Activated naive CD8-positive, alpha-beta T cell treated with anti-CD3 and anti-CD28 coated beads, Interleukin-2, amount 10 ng/mL, durations not matched to agents 7 days and 5 days (primary cell): ENCODE results near the gene GRK7. TPM values are rescaled to one million over a fixed set of nuclear protein-coding genes. Genes with fewer than 3 reads are reported as not detected.
A peak's percentile ranks its signal among the peaks of the same experiment; 100 is the strongest.
"Not testable (repeated sequence)": the region's sequence is repeated elsewhere in the genome, so short reads cannot be mapped to it uniquely, and the experiment has no call there.

Source experiments
- ATAC-seq: fragments of 150-1000 bp; cut with Tn5 transposase; one replicate; pipeline ENCODE4 v1.10.0; 2021; ENCODE audit warnings: low read depth, moderate library complexity
- POLR2A ChIA-PET: fragments of 350-600 bp; sonication (Branson Sonifier 250); formaldehyde crosslinking; loops from one replicate; lab custom pipeline; 2021; ENCODE audit warnings: antibody characterized with exemption; lab: Charles Lee
- DNase-seq: peaks from one replicate; pipeline ENCODE4 v3.0.0; 2021
- H3K27ac Mint-ChIP-seq: one replicate; pipeline ENCODE4 v1.8.0; 2022; ENCODE audit warnings: mild to moderate bottlenecking, mixed read lengths
- H3K27me3 Mint-ChIP-seq: one replicate; pipeline ENCODE4 v1.8.0; 2022; ENCODE audit warnings: mild to moderate bottlenecking, moderate library complexity, mixed read lengths
- H3K36me3 Mint-ChIP-seq: one replicate; pipeline ENCODE4 v1.8.0; 2021; ENCODE audit warnings: mild to moderate bottlenecking, mixed read lengths
- H3K4me1 Mint-ChIP-seq: one replicate; pipeline ENCODE4 v1.8.0; 2021; ENCODE audit warnings: mixed read lengths
- H3K4me3 Mint-ChIP-seq: one replicate; pipeline ENCODE4 v1.8.0; 2022; ENCODE audit warnings: mild to moderate bottlenecking, moderate library complexity, mixed read lengths
- H3K9me3 Mint-ChIP-seq: one replicate; pipeline ENCODE4 v1.8.0; 2021; ENCODE audit warnings: mixed read lengths
- total RNA-seq, 2 experiments: library from RNA; stranded (reverse); gene quantifications; one replicate each; pipeline ENCODE4 v1.2.3, GENCODE V29; 2021

The GRK7 gene
- total RNA-seq, 2 experiments from 2014 or later: not detected

- Mint-ChIP-seq H3K4me1 (no peaks in the 10 kb centered on the region), H3K27me3 (peaks cover 2% of the 10 kb centered on the region), H3K36me3 (no peaks in the 10 kb centered on the region), H3K9me3 (no peaks in the 10 kb centered on the region), H3K27ac (no peak overlapping the region), H3K4me3 (no peak overlapping the region)
- POLR2A ChIA-PET: no interaction called here
- DNase-seq (no peak), ATAC-seq (no peak)
Observed at GRCh38 chr3:141769221-141769894, 6.2 kb downstream of the GRK7 start.

DNA sequence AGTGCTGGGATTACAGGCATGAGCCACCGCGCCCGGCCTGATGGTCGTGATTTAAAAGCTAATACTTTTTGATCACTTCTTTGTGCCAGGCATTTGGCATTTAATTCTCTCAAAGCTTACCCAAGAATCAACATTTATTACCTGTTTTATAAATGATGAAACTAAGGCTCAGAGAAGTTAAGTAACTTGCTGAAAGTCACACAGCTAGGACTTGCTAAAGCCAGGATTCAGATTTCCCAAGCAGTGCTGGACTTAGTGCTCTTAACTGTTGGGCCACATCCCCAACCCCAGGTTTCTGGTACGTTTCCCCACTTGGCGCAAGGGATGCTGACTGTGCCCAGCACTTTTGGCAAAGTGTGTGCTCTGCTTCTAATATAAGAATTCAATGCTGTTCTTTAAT is 10.5 kb downstream of the GRK7 start:
- no peak overlapping the region for H3K4me3 Mint-ChIP-seq
- H3K9me3 Mint-ChIP-seq: no peaks in the 10 kb centered on the region
- peaks cover 2% of the 10 kb centered on the region for H3K27me3 Mint-ChIP-seq
- DNase-seq (no peak), ATAC-seq (no peak)
- no peak overlapping the region for H3K27ac Mint-ChIP-seq
- POLR2A ChIA-PET: no interaction called here
- no peaks in the 10 kb centered on the region for H3K36me3 Mint-ChIP-seq
- H3K4me1 Mint-ChIP-seq: no peaks in the 10 kb centered on the region

DNA sequence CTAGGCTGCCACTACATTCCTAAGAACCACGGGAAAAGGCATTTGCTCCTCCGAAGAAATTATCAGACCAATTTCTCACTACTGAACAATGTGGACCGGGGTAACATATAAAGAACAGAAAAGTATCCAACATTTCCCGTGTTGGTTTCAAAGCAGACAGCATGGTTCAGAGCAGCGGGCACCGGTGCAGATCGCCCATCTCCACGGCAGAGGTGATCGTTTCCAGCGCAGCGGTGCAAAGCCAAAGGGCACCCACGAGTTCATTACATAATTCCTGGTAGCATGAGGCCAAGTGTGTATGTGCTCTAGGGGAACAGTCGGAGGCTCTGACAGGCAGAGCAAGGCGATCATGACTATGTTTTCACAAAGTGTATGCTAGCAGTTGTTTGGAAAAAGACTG is 13.2 kb downstream of the GRK7 start:
- Mint-ChIP-seq H3K27ac (no peak overlapping the region), H3K9me3 (no peaks in the 10 kb centered on the region), H3K4me1 (peaks cover 2% of the 10 kb centered on the region), H3K36me3 (no peaks in the 10 kb centered on the region), H3K27me3 (no peaks in the 10 kb centered on the region), H3K4me3 (no peak overlapping the region)
- POLR2A ChIA-PET: no interaction called here
- no peak for ATAC-seq
- DNase-seq: no peak

DNA sequence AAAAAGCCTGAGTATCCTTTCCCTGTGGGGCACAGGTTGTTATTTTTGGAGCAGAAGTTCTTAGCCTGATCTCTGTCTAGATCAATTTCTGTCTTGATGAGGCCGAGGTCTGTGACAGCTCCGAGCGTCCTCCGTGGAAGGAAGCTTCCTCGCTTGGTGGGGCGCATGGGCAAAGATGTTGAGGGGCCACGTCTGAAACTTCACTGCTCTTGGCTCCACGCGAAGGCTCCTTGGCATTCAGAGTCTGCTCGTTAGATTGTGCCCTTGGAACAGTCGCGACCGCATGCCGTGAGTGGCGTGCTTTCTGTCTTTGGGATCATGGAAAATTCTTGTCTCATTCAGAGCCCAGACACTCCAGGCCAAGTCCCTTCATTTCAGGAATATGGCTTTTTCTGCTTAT is 13.7 kb downstream of the GRK7 start:
- ATAC-seq (no peak), DNase-seq (no peak)
- Mint-ChIP-seq H3K27me3 (no peaks in the 10 kb centered on the region), H3K4me1 (peaks cover 3% of the 10 kb centered on the region), H3K27ac (no peak overlapping the region), H3K9me3 (no peaks in the 10 kb centered on the region), H3K36me3 (no peaks in the 10 kb centered on the region), H3K4me3 (no peak overlapping the region)
- POLR2A ChIA-PET: no interaction called here

DNA sequence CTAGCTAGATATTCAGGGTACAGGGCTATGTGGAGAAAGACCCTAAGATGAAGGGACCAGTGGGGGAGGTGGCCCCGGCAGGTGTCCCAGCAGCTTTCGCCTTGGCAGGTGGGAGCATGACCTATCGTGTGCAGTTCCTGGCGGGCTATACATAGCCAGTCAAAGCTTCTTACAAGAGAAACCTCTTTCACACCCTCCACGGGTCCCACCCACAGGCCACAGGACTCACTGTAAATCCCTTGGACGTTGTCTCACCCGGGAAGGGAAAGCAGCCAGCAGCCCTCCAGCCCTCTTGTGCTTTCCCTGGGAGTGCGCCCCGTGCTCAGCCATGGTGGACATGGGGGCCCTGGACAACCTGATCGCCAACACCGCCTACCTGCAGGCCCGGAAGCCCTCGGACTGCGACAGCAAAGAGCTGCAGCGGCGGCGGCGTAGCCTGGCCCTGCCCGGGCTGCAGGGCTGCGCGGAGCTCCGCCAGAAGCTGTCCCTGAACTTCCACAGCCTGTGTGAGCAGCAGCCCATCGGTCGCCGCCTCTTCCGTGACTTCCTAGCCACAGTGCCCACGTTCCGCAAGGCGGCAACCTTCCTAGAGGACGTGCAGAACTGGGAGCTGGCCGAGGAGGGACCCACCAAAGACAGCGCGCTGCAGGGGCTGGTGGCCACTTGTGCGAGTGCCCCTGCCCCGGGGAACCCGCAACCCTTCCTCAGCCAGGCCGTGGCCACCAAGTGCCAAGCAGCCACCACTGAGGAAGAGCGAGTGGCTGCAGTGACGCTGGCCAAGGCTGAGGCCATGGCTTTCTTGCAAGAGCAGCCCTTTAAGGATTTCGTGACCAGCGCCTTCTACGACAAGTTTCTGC is 15.0 kb downstream of the GRK7 start:
- DNase-seq (no peak), ATAC-seq (no peak)
- POLR2A ChIA-PET: no interaction called here
- Mint-ChIP-seq H3K4me3 (no peak overlapping the region), H3K36me3 (no peaks in the 10 kb centered on the region), H3K27me3 (no peaks in the 10 kb centered on the region), H3K27ac (no peak overlapping the region), H3K4me1 (peaks cover 5% of the 10 kb centered on the region), H3K9me3 (no peaks in the 10 kb centered on the region)

GRCh38 chr3:141779667-141780066 is 16.5 kb downstream of the GRK7 start:
- H3K27ac Mint-ChIP-seq: no peak overlapping the region
- H3K4me3 Mint-ChIP-seq: no peak overlapping the region
- DNase-seq (no peak), ATAC-seq (no peak)
- no peaks in the 10 kb centered on the region for H3K9me3 Mint-ChIP-seq
- no peaks in the 10 kb centered on the region for H3K27me3 Mint-ChIP-seq
- H3K36me3 Mint-ChIP-seq: no peaks in the 10 kb centered on the region
- POLR2A ChIA-PET: no interaction called here
- peaks cover 5% of the 10 kb centered on the region for H3K4me1 Mint-ChIP-seq

DNA sequence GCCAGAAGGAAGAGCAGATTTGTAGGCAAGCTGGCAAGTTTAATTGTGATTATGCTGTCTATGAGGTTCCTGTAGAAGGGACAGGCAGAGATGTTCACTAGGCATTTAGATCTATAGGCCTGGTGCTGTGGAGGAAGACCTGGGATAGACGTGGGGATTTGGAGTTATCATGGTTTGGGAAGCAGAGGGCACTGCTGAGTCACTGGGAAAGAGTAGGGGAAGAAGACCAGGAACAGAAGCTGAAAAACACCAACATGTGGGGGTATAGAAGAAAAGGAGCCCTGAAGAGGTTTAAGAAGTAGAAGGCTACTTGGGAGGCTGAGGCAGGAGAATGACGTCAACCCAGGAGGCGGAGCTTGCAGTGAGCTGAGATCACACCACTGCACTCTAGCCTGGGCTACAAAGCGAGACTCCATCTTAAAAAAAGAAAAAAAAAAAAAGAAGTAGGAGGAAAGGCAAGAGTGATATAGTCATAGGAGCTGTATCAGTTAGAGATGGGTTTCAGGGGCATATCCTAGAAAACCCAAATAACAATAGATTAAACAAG is 19.3 kb downstream of the GRK7 start:
- no peak for DNase-seq
- POLR2A ChIA-PET: no interaction called here
- no peak for ATAC-seq
- no peaks in the 10 kb centered on the region for H3K9me3 Mint-ChIP-seq
- peak overlapping the region; percentile 28 for H3K27ac Mint-ChIP-seq
- H3K36me3 Mint-ChIP-seq: no peaks in the 10 kb centered on the region
- H3K4me3 Mint-ChIP-seq: no peak overlapping the region
- H3K27me3 Mint-ChIP-seq: no peaks in the 10 kb centered on the region
- peaks cover 5% of the 10 kb centered on the region for H3K4me1 Mint-ChIP-seq

DNA sequence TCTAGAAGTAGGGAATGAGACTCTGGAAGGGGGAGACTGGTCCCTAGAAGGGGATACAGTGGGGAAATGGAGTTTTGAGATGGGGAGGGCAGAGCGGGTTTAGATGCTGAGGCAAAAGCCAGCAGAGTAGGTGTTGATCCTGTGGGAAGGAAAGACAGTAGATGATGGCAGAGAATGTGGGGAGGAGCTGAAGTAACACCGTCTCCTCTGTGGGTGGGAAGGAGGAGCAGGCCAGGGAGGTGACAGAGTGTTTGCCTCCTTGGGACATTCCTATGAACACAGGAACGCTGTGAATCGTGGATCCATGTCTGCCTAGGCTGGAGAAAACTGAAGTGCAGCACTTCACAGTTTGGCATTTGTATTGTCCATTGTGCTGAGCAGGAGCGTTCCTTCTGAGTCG is 20.4 kb downstream of the GRK7 start:
- Mint-ChIP-seq H3K27ac (no peak overlapping the region), H3K4me1 (peaks cover 9% of the 10 kb centered on the region), H3K9me3 (no peaks in the 10 kb centered on the region), H3K4me3 (no peak overlapping the region), H3K36me3 (no peaks in the 10 kb centered on the region), H3K27me3 (no peaks in the 10 kb centered on the region)
- POLR2A ChIA-PET: no interaction called here
- ATAC-seq (no peak), DNase-seq (no peak)

DNA sequence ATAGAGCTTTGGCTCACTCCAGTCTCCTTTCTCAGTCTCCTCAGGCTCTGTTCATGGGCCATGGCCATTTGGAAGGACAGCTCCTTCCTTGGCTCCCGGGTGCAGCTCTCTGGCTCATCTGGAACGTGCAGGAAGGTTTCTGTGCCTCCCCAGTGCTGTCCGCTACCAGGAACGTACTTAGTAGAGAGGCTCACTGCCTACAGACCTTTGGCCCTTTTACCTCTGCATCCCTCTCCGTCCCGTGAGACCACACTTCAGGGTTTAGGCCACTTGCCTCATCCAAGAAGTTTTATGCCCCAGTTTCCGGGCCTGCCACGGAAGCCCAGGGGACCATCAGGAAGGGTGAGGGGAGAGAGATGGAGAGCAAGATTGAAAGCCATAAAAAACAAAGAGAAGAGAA is 20.9 kb downstream of the GRK7 start:
- H3K27me3 Mint-ChIP-seq: no peaks in the 10 kb centered on the region
- H3K9me3 Mint-ChIP-seq: no peaks in the 10 kb centered on the region
- H3K4me3 Mint-ChIP-seq: no peak overlapping the region
- no peak overlapping the region for H3K27ac Mint-ChIP-seq
- ATAC-seq: no peak
- no peaks in the 10 kb centered on the region for H3K36me3 Mint-ChIP-seq
- POLR2A ChIA-PET: no interaction called here
- no peak for DNase-seq
- H3K4me1 Mint-ChIP-seq: peaks cover 9% of the 10 kb centered on the region

- no peaks in the 10 kb centered on the region for H3K27me3 Mint-ChIP-seq
Observed at GRCh38 chr3:141784531-141784930, 21.3 kb downstream of the GRK7 start.

DNA sequence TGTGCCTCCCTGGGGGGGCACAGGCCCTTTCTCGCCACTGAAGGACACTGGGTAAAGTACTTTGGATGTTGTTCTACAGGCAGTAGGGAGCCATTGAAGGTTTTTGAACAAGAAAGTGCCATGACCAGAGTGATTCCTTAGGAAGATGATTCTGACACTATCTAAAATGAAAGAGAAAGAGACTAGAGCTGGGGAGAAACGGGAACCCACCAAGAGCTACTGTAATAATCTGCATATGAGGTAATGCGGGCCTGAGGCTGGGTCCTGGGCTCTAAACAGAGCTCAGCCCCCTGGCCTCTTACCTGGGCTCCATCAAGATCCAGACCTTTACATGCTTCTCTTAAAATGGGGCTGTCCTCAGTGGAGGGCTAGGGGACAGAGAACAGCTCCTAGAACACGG is 24.9 kb downstream of the GRK7 start:
- Mint-ChIP-seq H3K9me3 (no peaks in the 10 kb centered on the region), H3K4me3 (no peak overlapping the region), H3K36me3 (no peaks in the 10 kb centered on the region), H3K27me3 (no peaks in the 10 kb centered on the region), H3K4me1 (peaks cover 5% of the 10 kb centered on the region), H3K27ac (no peak overlapping the region)
- POLR2A ChIA-PET: interaction anchor here (0.6 to 1.1 kb wide), 2 partner anchors 9 to 108 kb away, joined by 3 to 6 read pairs; no protein-coding TSS in a partner anchor
- DNase-seq (no peak), ATAC-seq (no peak)

More at GRCh38 chr3:141784531-141784930, 21.3 kb downstream of the GRK7 start:
- H3K4me3 Mint-ChIP-seq: no peak overlapping the region
- H3K27ac Mint-ChIP-seq: no peak overlapping the region
- H3K4me1 Mint-ChIP-seq: peaks cover 10% of the 10 kb centered on the region
- no peak for DNase-seq
- no peaks in the 10 kb centered on the region for H3K36me3 Mint-ChIP-seq
- no peaks in the 10 kb centered on the region for H3K9me3 Mint-ChIP-seq
- POLR2A ChIA-PET: no interaction called here
- ATAC-seq: no peak

DNA sequence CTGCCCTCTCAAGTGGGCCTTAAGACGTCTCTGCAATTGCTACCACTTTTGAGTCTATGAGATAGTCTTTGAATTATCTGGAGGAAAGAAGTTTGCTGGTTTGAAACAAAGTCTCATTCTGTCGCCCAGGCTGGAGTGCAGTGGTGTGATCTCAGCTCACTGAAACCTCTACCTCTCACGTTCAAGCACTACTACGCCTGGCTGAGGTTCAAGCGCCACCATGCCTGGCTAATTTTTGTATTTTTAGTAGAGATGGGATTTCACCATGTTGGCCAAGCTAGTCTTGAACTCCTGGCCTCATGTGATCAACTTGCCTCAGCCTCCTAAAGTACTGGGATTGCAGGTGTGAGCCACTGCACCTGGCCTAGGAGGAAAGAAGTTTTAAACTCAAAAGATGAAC is 25.5 kb downstream of the GRK7 start:
- not testable (repeated sequence) for H3K27ac Mint-ChIP-seq, H3K36me3 Mint-ChIP-seq, H3K4me1 Mint-ChIP-seq, H3K27me3 Mint-ChIP-seq, H3K9me3 Mint-ChIP-seq, ATAC-seq, H3K4me3 Mint-ChIP-seq, DNase-seq
- POLR2A ChIA-PET: interaction anchor here (0.6 to 1.1 kb wide), 2 partner anchors 8 to 109 kb away, joined by 3 to 6 read pairs; no protein-coding TSS in a partner anchor

DNA sequence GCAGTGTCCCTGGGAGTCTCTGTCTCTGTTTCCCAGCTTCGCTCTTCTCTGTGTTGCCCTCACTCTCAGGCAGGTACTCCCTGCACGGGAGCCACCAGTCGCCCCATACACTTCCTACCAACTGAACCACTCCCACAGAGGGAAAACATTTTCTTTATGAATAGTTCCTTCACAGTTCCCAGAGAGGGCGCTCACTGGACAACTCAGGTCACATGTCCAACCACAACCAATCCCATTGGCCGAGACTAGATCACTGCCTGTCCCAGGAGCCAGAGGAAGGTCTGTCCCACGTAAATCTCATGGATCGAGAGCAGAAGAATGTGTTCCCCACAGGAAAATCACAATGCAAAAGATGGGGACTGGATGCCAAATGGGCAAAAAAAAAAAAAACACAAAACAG is 26.1 kb downstream of the GRK7 start:
- POLR2A ChIA-PET: no interaction called here
- no peak overlapping the region for H3K27ac Mint-ChIP-seq
- DNase-seq (no peak), ATAC-seq (no peak)
- H3K4me1 Mint-ChIP-seq: peaks cover 10% of the 10 kb centered on the region
- H3K27me3 Mint-ChIP-seq: no peaks in the 10 kb centered on the region
- no peak overlapping the region for H3K4me3 Mint-ChIP-seq
- H3K36me3 Mint-ChIP-seq: no peaks in the 10 kb centered on the region
- no peaks in the 10 kb centered on the region for H3K9me3 Mint-ChIP-seq

DNA sequence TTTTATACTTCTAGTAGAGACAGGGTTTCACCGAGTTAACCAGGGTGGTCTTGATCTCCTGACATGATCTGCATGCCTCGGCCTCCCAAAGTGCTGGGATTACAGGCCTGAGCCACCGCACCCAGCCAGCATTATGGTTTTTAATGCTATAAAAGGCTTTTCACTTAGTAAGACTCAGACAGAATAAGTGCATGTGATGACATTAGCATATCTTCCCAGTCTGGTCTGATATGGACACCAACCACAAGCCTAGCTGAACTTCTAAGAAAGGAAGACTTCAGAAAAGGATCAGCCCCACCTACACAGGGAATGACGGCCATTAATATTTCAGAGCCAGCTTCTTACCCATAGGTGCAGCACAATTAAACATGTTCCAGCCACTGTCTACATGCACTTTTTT is 27.0 kb downstream of the GRK7 start:
- Mint-ChIP-seq H3K9me3 (no peaks in the 10 kb centered on the region), H3K36me3 (no peaks in the 10 kb centered on the region), H3K27ac (no peak overlapping the region), H3K4me3 (no peak overlapping the region), H3K4me1 (peaks cover 16% of the 10 kb centered on the region), H3K27me3 (no peaks in the 10 kb centered on the region)
- ATAC-seq (no peak), DNase-seq (no peak)
- POLR2A ChIA-PET: no interaction called here
